HG03354 (cell line): ENCODE results near the gene KIAA1755.

Source experiments
- ATAC-seq: cut with Tn5 transposase; IDR thresholded peaks from one replicate; pipeline ENCODE4 v1.9.1; 2021; ENCODE audit warnings: mild to moderate bottlenecking; ENCODE audit not compliant: unreplicated experiment, poor library complexity, severe bottlenecking

The KIAA1755 gene

GRCh38 chr20:38223743-38224100 is 36.8 kb downstream of the KIAA1755 start:
- ATAC-seq, result no peak

GRCh38 chr20:38222923-38223742 is 37.4 kb downstream of the KIAA1755 start:
- no peak for ATAC-seq

- ATAC-seq, result no peak
Measured at GRCh38 chr20:38222231-38222922, 38.2 kb downstream of the KIAA1755 start.

GRCh38 chr20:38221119-38221589 is 39.4 kb downstream of the KIAA1755 start:
- no peak for ATAC-seq

- ATAC-seq, result no peak
Measured at GRCh38 chr20:38220587-38221118, 39.9 kb downstream of the KIAA1755 start.

GRCh38 chr20:38219006-38219950 is 41.3 kb downstream of the KIAA1755 start:
- no peak for ATAC-seq

GRCh38 chr20:38218566-38218885 is 42.0 kb downstream of the KIAA1755 start:
- ATAC-seq, result no peak

- no peak for ATAC-seq
Measured at GRCh38 chr20:38217791-38218565, 42.6 kb downstream of the KIAA1755 start.

- ATAC-seq, result no peak
Measured at GRCh38 chr20:38216746-38217595, 43.6 kb downstream of the KIAA1755 start.

- ATAC-seq, result no peak
Measured at GRCh38 chr20:38216201-38216600, 44.3 kb downstream of the KIAA1755 start.

GRCh38 chr20:38215194-38216182 is 45.0 kb downstream of the KIAA1755 start:
- no peak for ATAC-seq

GRCh38 chr20:38214256-38215193 is 46.0 kb downstream of the KIAA1755 start:
- ATAC-seq, result no peak

- ATAC-seq, result no peak
Measured at GRCh38 chr20:38213607-38213940, 47.0 kb downstream of the KIAA1755 start.

GRCh38 chr20:38212806-38213606 is 47.5 kb downstream of the KIAA1755 start:
- ATAC-seq, result no peak
